OCI-LY3 (cell line): ENCODE data around the gene CD164.

Source experiments
- EZH2phosphoT487 ChIP-seq: fragments of 200-600 bp; shearing (Covaris generic); IDR thresholded peaks from 2 replicates; pipeline ENCODE4 v1.6.1; 2018; ENCODE audit warnings: antibody characterized with exemption, mixed run types, low read depth
- TF ChIP-seq, protein P1 (sequence below): fragments of 200-600, 300-600 bp; sonication (generic); IDR thresholded peaks from 2 replicates; pipeline ENCODE4 v1.5.1; 2014; ENCODE audit warnings: antibody characterized with exemption, low read length, low read depth

DNA sequence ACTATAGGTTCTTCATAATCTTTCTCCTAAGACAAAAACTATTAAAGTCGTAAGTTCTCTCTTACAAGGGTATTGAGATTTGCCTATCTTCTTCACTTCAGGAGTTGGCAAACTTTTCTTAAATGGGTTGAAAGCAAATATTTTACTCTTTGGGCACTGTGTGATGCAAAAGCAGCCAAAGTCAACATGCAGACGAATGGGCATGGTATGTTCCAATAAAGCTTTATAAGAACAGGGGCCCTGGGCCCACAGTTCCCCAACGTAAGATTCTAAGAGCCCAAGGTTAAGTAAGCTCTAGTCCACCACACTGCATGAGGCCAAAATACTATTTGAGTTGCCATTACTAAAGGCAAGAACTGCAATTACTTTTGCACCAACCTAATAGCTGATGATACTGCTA, 11.5 kb downstream of the CD164 start:
- TF ChIP-seq EZH2phosphoT487, result no peak
- TF ChIP-seq, protein P1, sequence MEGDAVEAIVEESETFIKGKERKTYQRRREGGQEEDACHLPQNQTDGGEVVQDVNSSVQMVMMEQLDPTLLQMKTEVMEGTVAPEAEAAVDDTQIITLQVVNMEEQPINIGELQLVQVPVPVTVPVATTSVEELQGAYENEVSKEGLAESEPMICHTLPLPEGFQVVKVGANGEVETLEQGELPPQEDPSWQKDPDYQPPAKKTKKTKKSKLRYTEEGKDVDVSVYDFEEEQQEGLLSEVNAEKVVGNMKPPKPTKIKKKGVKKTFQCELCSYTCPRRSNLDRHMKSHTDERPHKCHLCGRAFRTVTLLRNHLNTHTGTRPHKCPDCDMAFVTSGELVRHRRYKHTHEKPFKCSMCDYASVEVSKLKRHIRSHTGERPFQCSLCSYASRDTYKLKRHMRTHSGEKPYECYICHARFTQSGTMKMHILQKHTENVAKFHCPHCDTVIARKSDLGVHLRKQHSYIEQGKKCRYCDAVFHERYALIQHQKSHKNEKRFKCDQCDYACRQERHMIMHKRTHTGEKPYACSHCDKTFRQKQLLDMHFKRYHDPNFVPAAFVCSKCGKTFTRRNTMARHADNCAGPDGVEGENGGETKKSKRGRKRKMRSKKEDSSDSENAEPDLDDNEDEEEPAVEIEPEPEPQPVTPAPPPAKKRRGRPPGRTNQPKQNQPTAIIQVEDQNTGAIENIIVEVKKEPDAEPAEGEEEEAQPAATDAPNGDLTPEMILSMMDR, result no peak
